HCT116 (cell line): ENCODE measurements around the gene SCRN1. TPM values are rescaled to one million over a fixed set of nuclear protein-coding genes. Genes with fewer than 3 reads are reported as not detected.

Source experiments
- ATAC-seq: fragments of 200-7000 bp; cut with Tn5 transposase; 2 replicates; pipeline ENCODE4 v1.9.1; 2020; ENCODE audit warnings: mild to moderate bottlenecking, moderate library complexity
- BruUV-seq: library from RNA; stranded (reverse); fragments of 400-500 nt; replicated peaks from 2 replicates; lab custom pipeline; 2021; lab: Mats Ljungman, UMichigan
- CTCF ChIA-PET: fragments of 300-600 bp; sonication (Branson Sonifier 250); formaldehyde crosslinking; loops from one replicate; lab custom pipeline; 2021; ENCODE audit warnings: antibody characterized with exemption; lab: Charles Lee
- POLR2A ChIA-PET: fragments of 300-600, 350-600 bp; sonication (Branson Sonifier 250); formaldehyde crosslinking; loops from one replicate; lab custom pipeline; 2021; ENCODE audit warnings: antibody characterized with exemption; lab: Charles Lee
- RAD21 ChIA-PET, 2 experiments: fragments of 300-600 bp; sonication (Branson Sonifier 250); formaldehyde crosslinking; loops; one replicate each; lab custom pipeline; 2023; ENCODE audit warnings: low total read pairs in 2 of 2; ENCODE audit not compliant: uncharacterized antibody in 2 of 2, unreplicated experiment in 2 of 2, low non-redundant PET in 1 of 2; lab: Charles Lee
- DNase-seq: peaks from one replicate; pipeline ENCODE4 v3.0.0-alpha.2; 2010; ENCODE audit warnings: low read depth, low spot score
- H2AFZ ChIP-seq: fragments of 200-600 bp; shearing (Covaris generic), sonication (generic); 2 replicates; pipeline ENCODE4 v1.6.1; 2017; ENCODE audit warnings: low read depth, mixed run types, mixed read lengths, antibody characterized with exemption, low read length; ENCODE audit not compliant: poor library complexity, severe bottlenecking
- H3K27ac ChIP-seq: 2 replicates; pipeline ENCODE4 v1.5.1; 2012; ENCODE audit warnings: low read depth, low read length
- H3K27me3 ChIP-seq: fragments of 200-600 bp; sonication (generic); 2 replicates; pipeline ENCODE4 v1.6.1; 2016; ENCODE audit warnings: mixed run types, low read length, mixed read lengths; ENCODE audit not compliant: insufficient read depth
- H3K36me3 ChIP-seq, 2 experiments: fragments of 200-500 bp in 1 of 2; fragments of 200-600 bp in 1 of 2; sonication (Bioruptor generic) in 1 of 2; sonication (generic) in 1 of 2; 2 replicates each; pipeline versions ENCODE4 v1.5.1 to v1.6.1; 2014 to 2016; ENCODE audit warnings: low read length in 2 of 2, inconsistent platforms in 1 of 2, mixed read lengths in 1 of 2, mixed run types in 1 of 2; ENCODE audit not compliant: insufficient read depth in 2 of 2, control insufficient read depth in 1 of 2
- H3K4me1 ChIP-seq, 2 experiments: fragments of 200-600 bp in 1 of 2; sonication (generic) in 1 of 2; 2 replicates each; pipeline versions ENCODE4 v1.5.1 to v1.6.1; 2012 to 2017; ENCODE audit warnings: low read length in 2 of 2, inconsistent platforms in 1 of 2, mild to moderate bottlenecking in 1 of 2, mixed read lengths in 1 of 2, mixed run types in 1 of 2, moderate library complexity in 1 of 2; ENCODE audit not compliant: insufficient read depth in 2 of 2, control insufficient read depth in 1 of 2
- H3K4me2 ChIP-seq: fragments of 200-600 bp; sonication (generic); 2 replicates; pipeline ENCODE4 v1.6.1; 2017; ENCODE audit warnings: mixed run types, low read length, mixed read lengths
- H3K4me3 ChIP-seq, 2 experiments: fragments of 200-600 bp in 1 of 2; sonication (generic) in 1 of 2; replicated peaks in 1 of 2; 2 replicates each; pipeline ENCODE4 v1.5.1; 2011 to 2016; ENCODE audit warnings: low read length in 2 of 2, control low read depth in 1 of 2, low read depth in 1 of 2, mild to moderate bottlenecking in 1 of 2, mixed read lengths in 1 of 2, mixed run types in 1 of 2
- H3K79me2 ChIP-seq: fragments of 200-600 bp; sonication (generic); 2 replicates; pipeline ENCODE4 v1.6.1; 2017; ENCODE audit warnings: mild to moderate bottlenecking, mixed run types, low read length, moderate library complexity, mixed read lengths; ENCODE audit not compliant: insufficient read depth
- H3K9ac ChIP-seq: fragments of 200-600 bp; sonication (generic); 2 replicates; pipeline ENCODE4 v1.6.1; 2016; ENCODE audit warnings: low read length, mixed read lengths
- H3K9me2 ChIP-seq: fragments of 200-600 bp; sonication (generic), shearing (Covaris generic); 2 replicates; pipeline ENCODE4 v1.6.1; 2017; ENCODE audit warnings: mixed run types, mild to moderate bottlenecking, moderate library complexity; ENCODE audit not compliant: insufficient read depth
- H3K9me3 ChIP-seq, 2 experiments: fragments of 200-500 bp in 1 of 2; fragments of 200-600 bp in 1 of 2; sonication (Bioruptor generic) in 1 of 2; sonication (generic) in 1 of 2; 2 replicates each; pipeline ENCODE4 v1.6.1; 2014 to 2017; ENCODE audit warnings: low read length in 2 of 2, mixed read lengths in 2 of 2, inconsistent platforms in 1 of 2, low read depth in 1 of 2, mild to moderate bottlenecking in 1 of 2, mixed run types in 1 of 2, moderate library complexity in 1 of 2; ENCODE audit not compliant: control insufficient read depth in 1 of 2, insufficient read depth in 1 of 2
- H4K20me1 ChIP-seq: fragments of 200-600 bp; sonication (generic), shearing (Covaris generic); 2 replicates; pipeline ENCODE4 v1.6.1; 2017; ENCODE audit warnings: mixed run types, mild to moderate bottlenecking, moderate library complexity; ENCODE audit not compliant: insufficient read depth
- CEBPB ChIP-seq: IDR thresholded peaks from 2 replicates; pipeline ENCODE4 v1.6.1; 2012; ENCODE audit warnings: low read depth
- EGR1 ChIP-seq: IDR thresholded peaks from 2 replicates; pipeline ENCODE4 v1.6.1; 2012; ENCODE audit warnings: low read depth
- ELF1 ChIP-seq: IDR thresholded peaks from 2 replicates; pipeline ENCODE4 v1.6.1; 2012; ENCODE audit warnings: low read depth, borderline replicate concordance
- EZH2 ChIP-seq: fragments of 200-600 bp; sonication (generic); IDR thresholded peaks from 2 replicates; pipeline ENCODE4 v1.6.1; 2017; ENCODE audit warnings: antibody characterized with exemption, mixed run types
- EZH2phosphoT487 ChIP-seq: fragments of 200-600 bp; IDR thresholded peaks from 2 replicates; pipeline ENCODE4 v1.6.1; 2018; ENCODE audit warnings: antibody characterized with exemption, borderline replicate concordance
- FOSL1 ChIP-seq: IDR thresholded peaks from 2 replicates; pipeline ENCODE4 v1.6.1; 2012; ENCODE audit warnings: low read depth
- JUND ChIP-seq: IDR thresholded peaks from 2 replicates; pipeline ENCODE4 v1.6.1; 2012
- MAX ChIP-seq: IDR thresholded peaks from 2 replicates; pipeline ENCODE4 v1.6.1; 2012
- POLR2A ChIP-seq: IDR thresholded peaks from 2 replicates; pipeline ENCODE4 v1.7.0; 2011; ENCODE audit warnings: borderline replicate concordance; ENCODE audit not compliant: insufficient read depth, insufficient read length; ENCODE audit errors: extremely low read depth
- POLR2AphosphoS5 ChIP-seq: IDR thresholded peaks from 2 replicates; pipeline ENCODE4 v1.6.1; 2011; ENCODE audit warnings: mild to moderate bottlenecking, low read depth, low read length, moderate library complexity
- RAD21 ChIP-seq: IDR thresholded peaks from 2 replicates; pipeline ENCODE4 v1.6.1; 2012; ENCODE audit warnings: low read depth, mild to moderate bottlenecking
- SP1 ChIP-seq: IDR thresholded peaks from 2 replicates; pipeline ENCODE4 v1.6.1; 2012; ENCODE audit warnings: low read depth
- TCF7L2 ChIP-seq: IDR thresholded peaks from 2 replicates; pipeline ENCODE4 v1.7.0; 2011; ENCODE audit warnings: borderline replicate concordance, inconsistent platforms; ENCODE audit not compliant: insufficient read depth, insufficient read length; ENCODE audit errors: extremely low read depth
- intact Hi-C: fragments of 100-400 bp; cut with micrococcal nuclease; formaldehyde crosslinking; loops from 2 replicates; pipeline ENCODE4 v1.10.0; 2022
- total RNA-seq: library from RNA; stranded (reverse); gene quantifications from one replicate; pipeline ENCODE4 v1.2.1, GENCODE V29; 2021; ENCODE audit not compliant: unreplicated experiment
- TF ChIP-seq, protein P1 (sequence below): IDR thresholded peaks from 2 replicates; pipeline ENCODE4 v1.6.1; 2012; ENCODE audit warnings: low read depth

SCRN1 gene
- total RNA-seq, 1 experiment from 2014 or later = 76.8 TPM

DNA sequence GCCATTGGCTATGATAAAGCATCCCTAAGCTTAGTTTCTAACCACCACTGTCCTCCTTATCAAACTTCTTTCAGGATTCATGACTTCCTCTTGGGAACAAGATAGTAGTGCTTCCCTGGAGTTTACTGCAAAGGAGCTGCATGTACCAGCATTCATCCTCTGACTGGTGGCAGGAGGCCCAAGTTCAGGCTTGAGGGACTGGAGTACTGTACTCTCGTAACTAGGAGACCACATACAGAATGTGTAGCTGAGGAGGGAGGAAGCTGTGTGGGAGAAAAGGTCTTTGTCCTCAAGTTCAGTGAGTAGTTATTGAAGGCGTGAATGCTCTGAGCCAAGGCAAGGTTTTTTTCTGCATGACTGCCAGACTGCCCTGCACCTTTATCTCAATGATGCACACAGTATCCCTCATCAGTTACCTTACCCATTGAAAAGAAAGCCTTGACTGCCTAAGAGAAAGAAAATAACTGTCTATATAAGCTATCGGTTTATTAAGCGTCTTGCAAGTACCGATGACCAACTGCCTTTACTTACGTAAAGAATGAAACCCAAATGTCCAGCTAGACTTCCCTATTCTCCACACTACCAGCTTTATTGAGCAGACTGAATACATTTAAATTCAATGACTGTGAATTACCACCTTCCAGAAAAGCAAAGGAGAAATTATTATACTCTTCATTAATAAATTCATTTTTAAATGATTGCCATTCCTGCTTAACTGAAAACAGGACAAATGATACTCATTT is 12.8 kb downstream of the SCRN1 start:
- intact Hi-C loops = no loop called here
- H2AFZ ChIP-seq = no peak overlapping the region
- RAD21 ChIA-PET = no interaction called here
- peaks cover 6% of the 10 kb centered on the region; the same call in 1 of the 2 replicates for H4K20me1 ChIP-seq
- no TSS peak for BruUV-seq
- H3K27ac ChIP-seq = no peak overlapping the region
- H3K36me3 ChIP-seq = no peaks in the 10 kb centered on the region
- no peaks in the 10 kb centered on the region for H3K9me2 ChIP-seq
- TF ChIP-seq POLR2AphosphoS5 = no peak
- TF ChIP-seq EZH2 = no peak
- TF ChIP-seq FOSL1 = no peak
- no peak for TF ChIP-seq MAX
- TF ChIP-seq TCF7L2 = no peak
- TF ChIP-seq POLR2A = no peak
- TF ChIP-seq SP1 = no peak
- TF ChIP-seq ELF1 = no peak
- no peaks in the 10 kb centered on the region for H3K27me3 ChIP-seq
- CTCF ChIA-PET = interaction anchor here (1.6 kb wide), 1 partner anchor 16 kb away, joined by 4 read pairs; no protein-coding TSS in a partner anchor
- POLR2A ChIA-PET = no interaction called here
- ATAC-seq = no peak
- no peak for DNase-seq
- no peaks in the 10 kb centered on the region for H3K9me3 ChIP-seq
- peaks cover 94% of the 10 kb centered on the region for H3K79me2 ChIP-seq
- H3K4me3 ChIP-seq = no peak overlapping the region
- no peak overlapping the region for H3K9ac ChIP-seq
- no peaks in the 10 kb centered on the region for H3K4me1 ChIP-seq
- no peak overlapping the region for H3K4me2 ChIP-seq

DNA sequence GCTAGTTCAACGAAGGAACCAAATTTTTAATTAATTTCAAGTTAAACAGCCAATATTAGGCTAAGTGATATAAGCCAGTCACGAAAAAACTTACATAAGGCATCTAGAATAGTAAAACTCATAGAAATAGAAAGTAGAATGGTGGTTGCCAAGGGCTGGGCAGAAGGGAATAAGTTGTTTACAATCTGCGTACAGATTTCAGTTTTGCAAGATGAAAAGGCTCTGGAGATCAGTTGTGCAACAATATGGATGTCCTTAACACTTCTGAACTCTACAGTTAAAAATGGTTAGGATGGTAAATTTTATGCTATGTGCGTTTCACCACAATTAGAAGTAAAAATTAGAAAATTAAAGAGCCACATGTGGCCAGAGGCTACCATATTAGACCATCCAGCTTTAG is 13.3 kb downstream of the SCRN1 start:
- BruUV-seq = no TSS peak
- CTCF ChIA-PET = no interaction called here
- POLR2A ChIA-PET = no interaction called here
- TF ChIP-seq EGR1 (no peak), TCF7L2 (no peak), JUND (no peak), CEBPB (no peak), EZH2 (no peak), RAD21 (no peak), POLR2AphosphoS5 (no peak), EZH2phosphoT487 (no peak), FOSL1 (no peak)
- TF ChIP-seq, protein P1, sequence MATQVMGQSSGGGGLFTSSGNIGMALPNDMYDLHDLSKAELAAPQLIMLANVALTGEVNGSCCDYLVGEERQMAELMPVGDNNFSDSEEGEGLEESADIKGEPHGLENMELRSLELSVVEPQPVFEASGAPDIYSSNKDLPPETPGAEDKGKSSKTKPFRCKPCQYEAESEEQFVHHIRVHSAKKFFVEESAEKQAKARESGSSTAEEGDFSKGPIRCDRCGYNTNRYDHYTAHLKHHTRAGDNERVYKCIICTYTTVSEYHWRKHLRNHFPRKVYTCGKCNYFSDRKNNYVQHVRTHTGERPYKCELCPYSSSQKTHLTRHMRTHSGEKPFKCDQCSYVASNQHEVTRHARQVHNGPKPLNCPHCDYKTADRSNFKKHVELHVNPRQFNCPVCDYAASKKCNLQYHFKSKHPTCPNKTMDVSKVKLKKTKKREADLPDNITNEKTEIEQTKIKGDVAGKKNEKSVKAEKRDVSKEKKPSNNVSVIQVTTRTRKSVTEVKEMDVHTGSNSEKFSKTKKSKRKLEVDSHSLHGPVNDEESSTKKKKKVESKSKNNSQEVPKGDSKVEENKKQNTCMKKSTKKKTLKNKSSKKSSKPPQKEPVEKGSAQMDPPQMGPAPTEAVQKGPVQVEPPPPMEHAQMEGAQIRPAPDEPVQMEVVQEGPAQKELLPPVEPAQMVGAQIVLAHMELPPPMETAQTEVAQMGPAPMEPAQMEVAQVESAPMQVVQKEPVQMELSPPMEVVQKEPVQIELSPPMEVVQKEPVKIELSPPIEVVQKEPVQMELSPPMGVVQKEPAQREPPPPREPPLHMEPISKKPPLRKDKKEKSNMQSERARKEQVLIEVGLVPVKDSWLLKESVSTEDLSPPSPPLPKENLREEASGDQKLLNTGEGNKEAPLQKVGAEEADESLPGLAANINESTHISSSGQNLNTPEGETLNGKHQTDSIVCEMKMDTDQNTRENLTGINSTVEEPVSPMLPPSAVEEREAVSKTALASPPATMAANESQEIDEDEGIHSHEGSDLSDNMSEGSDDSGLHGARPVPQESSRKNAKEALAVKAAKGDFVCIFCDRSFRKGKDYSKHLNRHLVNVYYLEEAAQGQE = no peak

More for the DNA sequence above, 13.3 kb downstream of the SCRN1 start:
- Histone ChIP-seq H3K4me1 (no peaks in the 10 kb centered on the region), H3K9me2 (no peaks in the 10 kb centered on the region), H3K79me2 (peaks cover 94% of the 10 kb centered on the region), H3K27ac (no peak overlapping the region), H3K4me3 (no peak overlapping the region), H3K27me3 (no peaks in the 10 kb centered on the region), H3K9ac (no peak overlapping the region), H4K20me1 (peaks cover 6% of the 10 kb centered on the region; the same call in 1 of the 2 replicates), H3K36me3 (no peaks in the 10 kb centered on the region), H3K4me2 (no peak overlapping the region), H2AFZ (no peak overlapping the region), H3K9me3 (no peaks in the 10 kb centered on the region)
- DNase-seq (no peak), ATAC-seq (no peak)
- intact Hi-C loops = no loop called here
- RAD21 ChIA-PET = no interaction called here
